ENCODE measurements around the gene TMEM123.

DNA sequence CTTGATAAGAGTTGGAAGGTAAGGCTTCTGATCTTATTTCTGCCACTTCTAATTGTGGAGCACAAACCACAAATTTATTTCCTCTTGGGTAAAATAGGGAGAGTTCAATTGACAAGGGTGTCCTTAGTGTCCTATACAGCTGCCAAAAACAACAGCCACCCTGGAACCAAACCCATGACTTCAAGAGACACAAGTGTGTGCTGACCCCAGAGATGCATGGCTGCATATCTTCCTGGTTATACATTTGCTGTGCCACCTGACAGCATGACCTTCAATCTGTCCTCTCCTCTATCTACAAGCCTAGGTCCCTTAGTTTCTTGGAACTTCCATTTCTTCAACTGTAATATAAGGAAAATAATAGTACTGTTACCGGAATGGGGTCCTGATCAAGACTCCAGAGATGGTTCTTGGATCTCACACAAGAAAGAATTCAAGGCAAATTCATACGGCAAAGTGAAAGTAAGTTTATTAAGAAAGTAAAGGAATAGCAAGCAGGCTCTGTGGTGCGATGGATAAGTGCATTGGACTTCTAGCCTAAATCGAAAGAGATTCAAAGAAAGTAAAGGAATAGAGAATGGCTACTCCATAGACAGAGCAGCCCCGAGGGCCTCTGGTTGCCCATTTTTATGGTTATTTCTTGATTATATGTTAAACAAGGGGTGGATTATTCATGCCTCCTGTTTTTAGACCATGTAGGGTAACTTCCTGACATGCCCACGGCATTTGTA is 15.5 kb upstream of the TMEM123 start:
- TF ChIP-seq SREBF2 (IDR thresholded peaks at IDR 0.05; ENCODE audit: low read length): no peak
- TF ChIP-seq HDAC6 (IDR thresholded peaks at IDR 0.05; ENCODE audit: unreplicated experiment): no peak
- TF ChIP-seq CTCF (IDR thresholded peaks at IDR 0.05 in 2 of 3, conservative IDR thresholded peaks at IDR 0.05 in 1 of 3; ENCODE audit: control insufficient read depth in 2 of 3, extremely low read depth in 1 of 3, insufficient read depth in 1 of 3, low read depth in 3 of 3, low read length in 3 of 3): no peak
- TF ChIP-seq MEF2B (IDR thresholded peaks at IDR 0.05; ENCODE audit: partially characterized antibody, poor library complexity, severe bottlenecking): no peak
- no peak for TF ChIP-seq ELK1 (IDR thresholded peaks at IDR 0.05; ENCODE audit: low read depth, low read length)
- no peak for TF ChIP-seq TARDBP (IDR thresholded peaks at IDR 0.05; ENCODE audit: borderline replicate concordance)
- TF ChIP-seq POLR2AphosphoS5 (IDR thresholded peaks at IDR 0.05; ENCODE audit: low read length): no peak

Data from GM12878 (cell line).